GM19240 (cell line): Measurements from ENCODE around the gene DOCK4.

Experiments
- DNase-seq: peaks from one replicate; pipeline ENCODE4 v3.0.0; 2011; ENCODE audit warnings: low spot score; ENCODE audit not compliant: insufficient read length

The DOCK4 gene

DNA sequence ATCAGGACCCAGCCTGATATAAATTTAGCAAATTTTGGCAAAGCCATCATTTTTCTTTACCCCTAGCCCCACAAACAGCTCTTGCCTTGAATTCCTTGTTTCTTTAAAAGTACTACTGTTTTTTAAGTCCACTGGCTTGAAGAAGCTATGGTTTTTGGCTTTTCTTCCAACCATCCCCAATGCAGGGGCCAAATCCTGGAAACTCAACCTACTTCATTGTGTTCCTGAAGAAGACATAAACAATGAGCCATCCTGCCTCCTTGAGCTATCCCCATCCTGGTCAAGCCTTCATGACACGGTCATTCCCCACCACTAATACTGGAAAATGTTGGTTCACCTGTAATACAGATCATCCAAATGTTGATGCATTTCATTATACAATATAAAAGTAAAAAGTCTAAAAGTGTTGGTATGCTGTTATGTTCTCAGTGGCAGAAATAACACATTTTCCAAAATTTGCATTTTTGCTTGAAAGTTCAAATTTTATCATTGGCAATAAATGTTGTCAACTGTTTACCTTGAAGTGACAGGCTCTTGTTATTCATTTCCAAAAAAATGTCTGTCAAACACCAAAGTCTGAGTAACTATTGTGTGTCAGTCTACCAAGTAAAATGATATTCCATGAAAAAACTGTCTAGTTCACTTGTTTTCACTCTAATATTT lies 92.2 kb downstream of the DOCK4 start:
- DNase-seq: no peak

DNA sequence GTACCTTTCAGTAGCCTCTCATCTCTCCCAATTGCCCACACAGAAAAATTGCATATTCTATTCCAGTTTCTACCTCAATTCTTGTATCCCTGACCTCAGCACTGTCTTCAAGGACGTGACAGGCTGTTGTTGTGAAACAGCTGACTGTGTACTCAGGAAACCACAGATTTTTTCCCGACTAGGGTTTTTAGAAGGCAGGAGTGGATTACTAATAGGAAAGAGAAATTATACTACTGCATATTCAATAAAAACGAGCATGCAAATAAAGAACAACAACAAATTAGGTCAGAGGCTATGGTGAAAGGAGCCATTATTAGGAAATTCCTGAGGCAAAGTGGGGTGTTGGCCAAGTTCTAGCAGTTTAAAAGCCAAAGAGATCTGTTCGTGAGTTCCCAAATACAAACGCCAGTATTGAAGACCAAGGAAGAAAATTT lies 93.4 kb downstream of the DOCK4 start:
- DNase-seq: no peak

DNA sequence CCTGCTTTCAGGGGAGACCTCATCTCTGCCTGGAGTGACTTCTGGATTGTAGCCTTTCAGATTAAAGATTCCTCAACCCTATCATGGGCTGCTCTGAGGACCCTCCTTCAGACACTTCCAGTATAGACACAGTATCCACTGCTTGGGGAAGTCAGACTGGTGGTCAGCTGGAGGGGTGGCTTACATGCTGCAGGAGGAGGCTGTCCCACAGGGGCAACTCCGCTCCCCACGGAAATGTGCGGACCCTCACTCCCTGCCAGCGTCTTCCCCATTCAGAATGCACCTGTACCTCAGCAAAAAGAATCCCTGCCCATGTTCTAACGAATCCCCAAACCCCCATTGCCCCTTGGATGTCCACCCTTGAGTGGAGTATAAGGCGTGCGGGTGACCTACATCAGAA lies 95.5 kb downstream of the DOCK4 start:
- no peak for DNase-seq

DNA sequence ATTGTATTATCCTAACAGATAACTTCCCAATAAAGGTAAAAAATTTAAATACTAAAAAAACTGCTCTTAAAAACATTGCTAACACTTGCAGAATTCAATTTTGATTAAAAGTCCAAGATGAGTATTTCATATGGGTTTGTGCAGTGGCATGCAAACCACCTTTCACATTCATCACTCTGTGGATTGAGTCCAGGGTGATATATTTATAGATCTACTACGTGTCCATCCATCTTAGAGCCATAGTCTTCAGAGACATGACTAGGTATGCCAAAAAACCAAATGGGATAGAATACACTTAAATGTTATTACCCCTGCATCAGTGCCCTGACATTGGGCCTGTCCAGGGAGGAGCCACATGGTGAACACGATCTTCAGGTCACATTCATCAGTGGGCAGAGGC lies 96.0 kb downstream of the DOCK4 start:
- DNase-seq: no peak

DNA sequence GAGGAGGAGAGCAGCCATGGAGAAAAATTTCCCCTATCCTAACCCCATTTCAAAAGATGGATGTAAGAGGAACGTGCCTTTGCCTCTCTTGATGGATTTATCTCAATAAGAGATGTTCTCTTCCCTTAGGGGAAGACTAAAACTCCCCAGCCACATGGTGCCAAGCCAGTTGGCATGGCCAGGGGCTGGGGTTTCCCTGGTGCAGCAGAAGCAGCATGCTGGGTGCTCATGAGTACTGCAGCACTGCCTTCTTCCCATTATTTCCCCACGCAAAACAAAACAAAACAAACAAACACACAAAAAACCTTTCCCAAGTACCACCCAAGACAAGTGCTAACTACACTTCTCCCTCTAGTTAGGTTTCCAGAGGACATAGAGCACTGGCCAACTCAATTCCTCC lies 97.2 kb downstream of the DOCK4 start:
- DNase-seq: no peak

DNA sequence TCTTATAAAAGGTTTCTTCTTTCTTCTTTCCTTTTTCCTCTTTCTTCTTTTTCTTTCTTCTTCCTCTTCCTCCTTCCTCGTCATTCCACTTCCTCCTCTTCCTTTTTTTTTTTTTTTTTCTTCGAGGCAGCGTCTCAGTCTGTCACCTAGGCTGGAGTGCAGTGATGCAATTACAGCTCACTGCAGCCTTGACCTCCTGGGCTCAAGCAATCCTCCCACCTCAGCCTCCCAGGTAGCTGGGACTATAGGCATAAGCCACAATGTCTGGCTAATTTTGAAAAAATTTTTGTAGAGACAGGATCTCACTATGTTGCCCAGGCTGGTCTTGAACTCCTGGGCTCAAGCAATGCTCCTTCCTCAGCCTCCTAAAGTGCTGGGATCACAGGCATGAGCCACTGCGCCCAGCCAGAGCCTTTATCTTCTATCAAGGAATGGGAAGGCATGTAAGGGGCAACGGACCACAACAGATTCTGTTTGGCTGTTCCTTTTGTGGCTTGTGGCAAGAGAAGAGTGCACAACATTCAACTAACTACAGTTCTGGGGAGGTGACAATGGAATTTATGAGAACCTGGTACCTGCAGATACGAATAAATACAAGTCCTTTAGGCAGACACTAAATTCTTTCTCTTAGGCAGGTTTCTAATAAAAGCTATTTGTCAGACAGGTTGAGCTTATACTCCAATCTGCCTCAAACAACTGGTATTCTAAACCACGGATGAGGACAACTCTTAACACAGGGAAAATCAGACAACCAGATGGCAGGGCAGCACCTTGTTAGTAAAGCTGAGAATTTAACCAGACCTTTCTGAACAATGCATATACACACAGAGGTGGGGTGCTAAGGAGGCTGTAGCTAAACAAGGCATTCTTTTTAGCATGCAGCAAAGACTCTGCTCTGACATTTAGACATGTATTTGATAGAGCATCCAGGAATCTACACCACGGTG lies 100.3 kb downstream of the DOCK4 start:
- DNase-seq: no peak

DNA sequence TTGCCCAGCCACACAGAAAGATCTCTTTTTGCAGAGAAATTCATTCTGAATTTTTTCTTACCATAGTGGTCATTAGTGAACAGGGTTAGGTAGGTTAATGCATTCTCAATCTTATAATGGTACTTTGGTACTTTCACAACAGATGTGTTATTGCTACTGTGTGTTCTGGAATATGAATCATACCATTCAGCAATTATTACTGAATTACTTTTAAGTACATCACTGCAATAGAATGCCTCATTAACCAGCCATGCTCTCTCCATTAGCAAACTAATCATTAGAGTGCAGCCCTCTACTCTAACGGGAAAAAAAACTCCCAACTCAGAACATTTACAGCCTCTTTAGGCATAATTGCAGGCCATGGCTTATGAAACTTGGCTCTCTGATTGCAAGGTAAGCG lies 102.1 kb downstream of the DOCK4 start:
- no peak for DNase-seq

DNA sequence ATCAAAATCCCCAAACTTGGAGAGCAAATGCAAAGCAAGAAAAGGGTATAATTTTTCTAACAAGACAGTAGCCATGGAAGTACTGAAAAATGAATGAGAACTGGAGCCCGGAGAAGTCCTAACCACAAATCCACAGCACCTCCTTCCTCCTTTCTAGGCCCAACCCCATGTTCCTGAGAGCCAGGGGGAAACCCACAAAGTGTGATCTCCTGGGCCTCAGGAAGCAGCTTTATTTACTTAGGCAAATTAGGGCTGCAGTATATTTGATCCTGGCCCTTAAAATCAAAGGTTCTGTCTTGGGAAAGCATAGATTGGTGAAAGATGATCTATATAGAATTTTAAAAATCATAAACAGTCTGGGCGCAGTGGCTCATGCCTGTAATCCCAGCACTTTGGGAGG lies 103.0 kb downstream of the DOCK4 start:
- no peak for DNase-seq

DNA sequence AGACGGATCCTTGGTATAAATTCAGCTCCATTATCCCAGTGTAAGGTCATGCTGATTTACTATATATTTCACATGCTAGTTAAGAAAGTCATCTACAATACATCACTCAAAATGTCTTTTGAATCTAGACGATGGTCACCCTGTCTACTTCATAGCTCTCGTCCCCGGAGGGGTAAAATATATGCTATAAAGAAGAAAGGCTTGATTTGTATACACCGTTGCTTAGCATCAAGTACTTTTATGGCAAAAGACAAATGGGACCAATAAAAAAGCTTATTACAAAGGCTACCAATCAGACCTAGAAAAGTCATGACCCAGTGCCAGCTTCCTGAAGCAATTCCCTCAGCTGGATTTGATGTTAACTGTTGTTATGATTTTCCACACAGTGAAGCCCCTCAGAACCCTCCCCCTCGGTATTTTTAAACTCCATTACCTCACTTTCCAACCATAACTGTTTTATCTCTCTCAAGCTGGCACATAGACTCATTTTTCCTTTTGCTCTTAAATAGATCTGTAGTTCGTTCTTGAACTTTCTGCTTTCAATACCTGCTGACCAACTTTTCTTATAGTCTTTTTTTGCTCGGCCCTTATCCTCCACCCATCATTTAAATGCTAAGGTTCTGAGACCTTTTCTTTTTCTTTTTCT lies 104.9 kb downstream of the DOCK4 start:
- DNase-seq: no peak

DNA sequence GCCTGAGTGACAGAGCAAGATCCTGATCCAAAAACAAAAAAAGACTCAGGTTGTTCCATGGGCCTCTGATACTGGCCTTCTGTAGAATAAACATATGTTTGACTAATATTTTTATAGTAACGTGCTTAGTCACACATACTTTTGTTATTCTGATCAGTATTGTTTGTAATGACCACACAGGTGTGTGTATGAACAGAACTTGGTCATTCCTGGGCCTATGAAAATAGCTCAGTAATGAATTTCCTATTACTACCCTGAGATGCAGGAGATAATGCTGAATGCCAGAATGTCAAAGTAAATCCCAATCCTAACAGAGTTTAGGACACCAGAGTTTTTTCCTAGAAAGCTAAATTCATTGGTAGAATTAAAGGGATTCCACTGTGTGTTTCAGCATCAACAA lies 108.7 kb downstream of the DOCK4 start:
- DNase-seq: no peak

DNA sequence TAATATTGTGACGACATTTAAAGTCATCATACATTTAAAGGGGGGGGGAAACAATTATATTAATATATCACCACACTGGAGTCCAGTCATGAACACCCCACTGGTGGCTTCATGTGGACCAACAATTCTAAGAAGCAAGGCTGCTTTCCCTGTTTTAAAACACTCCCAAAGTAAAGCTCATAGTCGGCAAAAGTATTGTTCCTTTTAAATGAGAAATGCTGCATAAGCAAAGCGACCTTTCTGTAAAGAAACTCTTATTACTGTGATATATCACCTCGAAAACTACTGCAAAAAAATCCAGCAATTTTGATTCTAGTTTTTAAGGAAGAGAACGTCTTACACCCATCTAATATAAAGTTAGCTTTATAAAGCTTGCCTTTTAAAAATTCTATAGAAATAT lies 112.8 kb downstream of the DOCK4 start:
- DNase-seq: no peak

DNA sequence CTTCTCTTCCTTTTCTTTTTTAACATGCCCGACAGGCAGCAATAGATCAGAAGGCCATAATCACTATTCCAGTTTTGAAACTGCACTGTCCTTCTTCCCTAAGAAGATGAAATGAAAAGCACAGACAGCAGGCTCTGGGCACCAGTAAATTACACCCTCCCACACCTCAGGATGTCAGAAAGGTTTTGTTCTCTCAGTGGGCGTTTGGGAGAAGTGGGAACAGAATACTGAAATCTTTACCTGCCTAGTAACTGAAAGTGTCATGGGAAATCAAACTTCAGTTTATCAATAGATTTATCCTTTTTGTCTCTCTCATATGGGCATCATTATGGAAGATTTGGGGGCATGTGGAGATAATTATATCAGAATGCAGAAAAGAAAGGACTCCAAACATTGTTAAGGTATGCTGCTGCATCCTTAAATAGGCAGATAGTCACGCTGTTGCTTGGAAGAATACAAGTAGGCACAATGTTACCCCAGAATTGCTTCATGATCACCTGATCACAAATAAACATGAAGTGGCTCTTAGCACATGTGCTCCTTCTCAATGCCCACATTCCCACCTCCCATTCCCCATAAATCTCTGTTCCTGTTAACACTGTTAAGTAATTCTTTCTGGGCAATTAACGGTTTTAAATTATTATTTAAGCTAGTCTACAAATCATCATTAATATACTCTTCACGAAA lies 113.3 kb downstream of the DOCK4 start:
- no peak for DNase-seq

DNA sequence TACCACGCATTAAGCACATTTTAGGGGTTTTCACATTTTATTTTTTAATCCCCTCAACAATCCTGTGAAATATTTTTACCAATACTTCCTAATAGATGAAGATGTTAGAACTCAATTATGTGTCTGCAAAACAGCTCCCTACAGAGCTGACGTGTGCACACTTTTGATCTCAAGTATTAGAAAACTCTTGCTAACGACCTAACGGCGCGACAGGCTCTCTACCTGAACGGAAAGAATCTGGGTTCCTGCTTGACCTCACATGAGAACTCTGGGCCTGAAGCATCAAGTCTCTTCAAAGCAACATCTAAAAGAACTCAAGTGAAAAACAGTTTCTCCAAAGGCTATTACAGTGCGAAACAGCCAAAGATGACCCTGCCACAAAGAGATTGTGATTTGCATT lies 113.9 kb downstream of the DOCK4 start:
- DNase-seq: no peak

DNA sequence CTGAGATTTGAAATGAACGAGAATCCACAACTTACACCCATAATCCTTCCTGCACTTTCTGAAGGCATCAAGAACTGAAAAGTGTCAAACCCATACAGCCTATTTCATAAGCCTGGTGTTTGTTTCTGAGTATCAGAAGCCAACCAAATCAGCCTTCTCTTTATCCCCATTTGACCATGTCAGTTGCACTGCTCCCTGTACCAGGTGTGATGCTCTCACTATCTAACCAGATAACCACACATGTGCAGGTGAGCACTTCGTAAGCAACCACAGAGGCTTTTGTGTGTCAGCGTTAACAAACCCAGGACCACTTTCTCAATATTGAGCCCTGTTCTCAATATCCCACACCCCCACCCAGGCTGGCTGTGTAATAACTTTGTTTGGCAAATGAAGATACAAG lies 114.4 kb downstream of the DOCK4 start:
- no peak for DNase-seq

DNA sequence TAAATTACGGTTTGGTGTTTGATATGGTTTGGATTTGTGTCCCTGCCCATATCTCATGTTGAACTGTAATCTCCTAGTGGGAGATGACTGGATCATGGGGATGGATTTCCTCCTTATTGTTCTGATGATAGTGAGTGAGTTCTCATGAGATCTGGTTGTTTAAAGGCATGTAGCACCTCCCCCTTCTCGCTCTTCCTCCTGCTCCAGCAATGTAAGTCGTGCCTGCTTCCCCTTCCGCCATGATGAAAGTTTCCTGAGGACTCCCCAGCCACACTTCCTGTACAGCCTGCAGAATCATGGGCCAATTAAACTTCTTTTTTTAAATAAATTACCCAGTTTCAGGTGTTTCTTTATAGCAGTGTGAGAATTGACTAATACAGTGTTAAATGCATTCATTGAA lies 116.6 kb downstream of the DOCK4 start:
- no peak for DNase-seq

DNA sequence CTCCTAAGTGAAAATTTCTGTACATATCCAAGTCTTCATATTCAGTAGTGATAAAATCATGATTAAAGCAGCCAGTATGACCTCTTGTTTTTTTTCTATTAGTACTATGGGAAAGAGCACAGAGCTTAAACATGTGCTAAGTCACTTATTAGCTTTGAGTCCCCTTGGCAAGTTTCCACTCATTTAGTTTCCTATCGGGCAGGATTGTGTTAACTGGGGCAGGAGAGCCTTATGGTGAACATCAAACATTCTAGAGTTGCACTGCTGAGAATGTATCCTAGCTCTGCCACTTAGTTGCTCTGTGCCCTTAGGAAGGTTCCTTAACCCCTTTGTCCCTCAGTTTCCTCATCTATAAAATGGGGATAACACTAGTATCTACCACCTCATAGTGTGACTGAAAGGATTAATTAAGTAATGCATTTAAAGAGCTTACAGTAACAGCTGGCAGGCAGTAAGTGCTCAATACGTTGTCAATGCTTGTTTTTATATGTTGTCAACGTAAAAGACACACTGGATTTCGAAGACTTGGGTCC lies 117.6 kb downstream of the DOCK4 start:
- DNase-seq: no peak

DNA sequence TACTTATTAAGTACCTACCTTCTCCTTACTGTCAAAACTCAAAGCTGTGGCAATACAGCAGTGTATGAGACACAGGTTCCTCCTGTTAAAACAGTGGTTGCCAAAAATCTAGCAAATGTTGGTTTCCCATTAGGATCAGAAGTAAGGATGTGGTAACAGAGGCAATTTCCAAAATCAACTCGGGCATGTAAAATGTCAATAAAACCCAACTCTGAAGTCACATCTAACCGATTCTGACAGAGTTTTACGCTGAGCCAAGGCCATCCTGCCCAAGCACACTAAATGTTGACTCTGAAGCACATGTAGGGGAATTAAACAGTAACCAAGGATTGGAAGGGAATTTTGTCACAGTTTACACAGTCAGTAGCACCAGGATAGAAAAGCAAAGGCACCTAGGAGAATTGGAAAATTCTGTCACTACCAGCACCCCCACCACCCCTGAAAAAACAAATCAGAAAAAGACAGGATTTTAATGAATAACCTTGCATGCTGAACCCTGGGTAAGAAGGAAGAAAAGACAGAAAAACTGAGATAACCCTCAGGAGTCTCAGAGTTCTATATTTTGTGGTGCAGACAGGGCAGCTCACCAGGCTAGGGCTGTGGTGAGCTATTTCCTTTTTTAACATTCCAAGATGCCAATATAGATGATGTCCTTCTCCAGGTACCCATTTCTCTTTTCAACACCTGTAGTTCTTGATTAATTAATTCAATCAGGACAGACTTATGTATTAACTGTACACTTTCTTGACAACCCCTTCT lies 119.5 kb downstream of the DOCK4 start:
- no peak for DNase-seq

DNA sequence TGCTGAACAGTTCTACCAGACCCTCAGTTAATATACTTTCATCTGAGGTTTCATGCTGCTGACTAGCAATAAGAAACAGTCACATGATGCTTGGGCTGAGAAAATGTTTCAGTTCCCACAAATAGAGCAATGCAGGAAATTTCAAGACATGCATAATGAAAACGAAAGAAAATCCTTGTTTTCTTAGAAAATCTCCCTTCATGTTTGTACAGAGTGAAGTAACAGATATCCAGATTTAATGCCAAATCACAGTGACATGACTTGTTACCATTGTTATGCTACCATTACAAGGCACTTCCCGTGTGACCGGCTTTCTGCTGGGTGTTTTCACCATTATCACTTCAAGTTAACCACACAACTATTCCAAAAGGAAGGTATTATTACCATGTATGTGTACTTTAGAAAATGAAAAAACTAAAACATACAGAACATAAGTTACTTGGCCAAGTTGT lies 121.7 kb downstream of the DOCK4 start:
- DNase-seq: no peak

DNA sequence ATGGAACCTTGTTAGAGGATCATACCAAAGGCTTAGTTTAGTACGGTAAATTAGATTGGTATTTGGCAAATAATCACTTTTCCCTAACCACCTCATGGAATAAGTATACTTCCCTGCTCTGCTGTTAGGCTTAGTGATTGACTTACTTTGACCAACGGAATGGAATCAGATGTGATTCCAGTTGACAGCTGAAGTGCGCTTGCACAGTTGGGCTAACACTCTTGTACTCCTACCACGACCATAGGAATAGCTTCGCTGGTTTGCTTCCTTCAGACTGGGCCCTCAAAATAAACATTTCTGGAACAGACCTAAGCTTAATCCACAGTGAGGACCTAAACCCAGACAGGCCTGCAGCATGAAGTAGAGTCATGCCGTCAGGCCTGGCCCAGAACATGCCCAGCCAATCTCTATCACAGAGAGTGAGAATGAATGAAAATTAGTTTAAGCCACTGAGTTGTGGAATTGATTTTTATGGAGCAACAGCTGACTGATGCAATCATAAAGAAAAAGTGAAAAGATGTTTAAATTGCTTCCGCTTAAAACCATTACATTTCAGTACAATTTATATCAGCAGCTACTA lies 122.3 kb downstream of the DOCK4 start:
- no peak for DNase-seq

DNA sequence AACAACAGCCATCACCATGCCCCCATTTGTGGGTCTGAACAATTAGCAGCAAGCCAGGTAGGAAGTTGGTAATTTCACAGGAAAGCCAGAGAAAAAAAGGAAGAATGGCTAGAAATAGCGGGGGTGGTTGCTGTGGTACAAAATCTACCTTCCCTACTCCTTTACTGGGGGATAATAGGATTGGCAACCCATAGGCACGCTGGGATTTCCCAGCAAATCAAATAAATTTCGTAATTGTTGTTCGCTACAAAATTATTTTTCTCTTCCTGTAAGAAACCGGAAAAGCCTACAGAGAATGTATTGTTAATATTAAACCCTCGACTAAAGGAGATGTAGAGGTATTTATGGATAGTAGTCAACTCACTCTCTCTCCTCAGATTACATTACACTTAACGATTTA lies 123.9 kb downstream of the DOCK4 start:
- no peak for DNase-seq
